GM18508 (cell line): ENCODE measurements around the gene SCGB1C2.

Experiments
- ATAC-seq: cut with Tn5 transposase; IDR thresholded peaks from one replicate; pipeline ENCODE4 v1.9.1; 2021; ENCODE audit warnings: moderate number of reproducible peaks; ENCODE audit not compliant: insufficient read depth, unreplicated experiment

SCGB1C2 gene

GRCh38 chr17:187130-187529 lies 49.8 kb downstream of the SCGB1C2 start:
- ATAC-seq = no peak
